KMS-11 (cell line): ENCODE measurements around the gene GINS2.

Experiments used
- H2AFZ ChIP-seq: fragments of 200-600 bp; sonication (generic); 2 replicates; pipeline ENCODE4 v1.6.1; 2016; ENCODE audit warnings: antibody characterized with exemption, mixed run types, low read depth
- H3K27ac ChIP-seq: fragments of 200-600 bp; sonication (generic); 2 replicates; pipeline ENCODE4 v1.6.1; 2016; ENCODE audit warnings: mild to moderate bottlenecking, mixed run types
- H3K27me3 ChIP-seq: fragments of 200-600 bp; sonication (generic); 2 replicates; pipeline ENCODE4 v1.6.1; 2017; ENCODE audit warnings: mild to moderate bottlenecking, low read depth, mixed run types, moderate library complexity; ENCODE audit not compliant: insufficient read depth
- H3K36me3 ChIP-seq: fragments of 200-600 bp; sonication (generic); 2 replicates; pipeline ENCODE4 v1.6.1; 2017; ENCODE audit warnings: mild to moderate bottlenecking, mixed run types; ENCODE audit not compliant: insufficient read depth
- H3K4me1 ChIP-seq: fragments of 200-600 bp; sonication (generic); 2 replicates; pipeline ENCODE4 v1.6.1; 2016; ENCODE audit warnings: mild to moderate bottlenecking, low read depth, mixed run types; ENCODE audit not compliant: poor library complexity, severe bottlenecking
- H3K4me2 ChIP-seq: fragments of 200-600 bp; sonication (generic); 2 replicates; pipeline ENCODE4 v1.7.0; 2016; ENCODE audit warnings: mild to moderate bottlenecking, mixed run types
- H3K4me3 ChIP-seq: fragments of 200-600 bp; sonication (generic); IDR thresholded peaks from 2 replicates; pipeline ENCODE4 v1.6.1; 2017; ENCODE audit warnings: low read depth, low read length, mixed read lengths; ENCODE audit not compliant: insufficient read depth
- H3K79me2 ChIP-seq: fragments of 200-600 bp; sonication (generic); 2 replicates; pipeline ENCODE4 v1.6.1; 2016; ENCODE audit warnings: low read depth, mixed run types; ENCODE audit not compliant: insufficient read depth
- H3K9ac ChIP-seq: fragments of 200-600 bp; sonication (generic); 2 replicates; pipeline ENCODE4 v1.6.1; 2016; ENCODE audit warnings: mild to moderate bottlenecking, mixed run types
- H4K20me1 ChIP-seq: fragments of 200-600 bp; sonication (generic); 2 replicates; pipeline ENCODE4 v1.6.1; 2016; ENCODE audit warnings: mild to moderate bottlenecking, mixed run types; ENCODE audit not compliant: insufficient read depth
- TF ChIP-seq, protein P1 (sequence below): fragments of 200-600 bp; sonication (generic); conservative IDR thresholded peaks from 2 replicates; pipeline ENCODE4 v1.6.1; 2017; ENCODE audit warnings: low read depth, mild to moderate bottlenecking, antibody characterized with exemption, low read length, moderate library complexity, mixed read lengths

The GINS2 gene

DNA sequence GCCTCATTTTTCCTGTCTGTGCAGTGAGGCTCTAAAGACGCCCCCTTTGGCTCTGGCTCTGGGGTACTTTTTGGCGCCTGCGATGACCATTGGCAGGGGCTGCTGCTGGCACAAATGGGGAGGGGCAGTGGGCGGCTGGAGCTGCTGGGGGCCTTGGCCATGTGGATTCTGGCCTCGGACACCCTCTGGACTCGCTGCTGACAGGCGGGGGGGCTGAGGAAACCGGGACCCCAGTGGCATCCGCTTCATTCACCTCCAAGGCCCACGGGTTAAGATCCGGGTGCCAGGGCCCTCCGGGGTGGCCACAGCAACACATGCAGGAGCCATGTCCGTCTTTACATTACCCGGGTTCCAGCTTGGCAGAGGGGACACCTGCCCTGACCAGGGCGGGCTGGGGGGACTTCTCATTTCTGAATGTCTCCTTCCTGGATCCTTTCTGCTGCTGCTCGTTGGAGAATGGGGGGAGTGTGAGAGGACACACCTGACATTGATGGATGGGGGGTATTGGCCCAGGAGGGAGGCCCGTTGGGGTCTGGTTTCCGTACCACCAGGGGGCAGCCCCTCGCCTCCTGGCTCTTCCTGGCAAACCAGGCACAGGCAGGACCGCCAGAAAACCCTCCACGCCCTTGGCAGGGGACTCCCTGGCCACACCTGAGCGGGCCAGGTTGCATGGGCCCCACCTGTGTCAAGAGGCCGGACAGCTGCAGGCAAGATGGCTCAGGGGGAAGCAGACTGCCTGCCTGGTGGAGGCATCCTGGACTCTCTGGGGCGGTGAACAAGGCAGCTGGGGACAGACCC lies 53.8 kb downstream of the GINS2 start:
- no peak overlapping the region for H2AFZ ChIP-seq
- no peaks in the 10 kb centered on the region for H4K20me1 ChIP-seq
- no peak overlapping the region for H3K27ac ChIP-seq
- H3K9ac ChIP-seq, result no peak overlapping the region
- TF ChIP-seq, protein P1, sequence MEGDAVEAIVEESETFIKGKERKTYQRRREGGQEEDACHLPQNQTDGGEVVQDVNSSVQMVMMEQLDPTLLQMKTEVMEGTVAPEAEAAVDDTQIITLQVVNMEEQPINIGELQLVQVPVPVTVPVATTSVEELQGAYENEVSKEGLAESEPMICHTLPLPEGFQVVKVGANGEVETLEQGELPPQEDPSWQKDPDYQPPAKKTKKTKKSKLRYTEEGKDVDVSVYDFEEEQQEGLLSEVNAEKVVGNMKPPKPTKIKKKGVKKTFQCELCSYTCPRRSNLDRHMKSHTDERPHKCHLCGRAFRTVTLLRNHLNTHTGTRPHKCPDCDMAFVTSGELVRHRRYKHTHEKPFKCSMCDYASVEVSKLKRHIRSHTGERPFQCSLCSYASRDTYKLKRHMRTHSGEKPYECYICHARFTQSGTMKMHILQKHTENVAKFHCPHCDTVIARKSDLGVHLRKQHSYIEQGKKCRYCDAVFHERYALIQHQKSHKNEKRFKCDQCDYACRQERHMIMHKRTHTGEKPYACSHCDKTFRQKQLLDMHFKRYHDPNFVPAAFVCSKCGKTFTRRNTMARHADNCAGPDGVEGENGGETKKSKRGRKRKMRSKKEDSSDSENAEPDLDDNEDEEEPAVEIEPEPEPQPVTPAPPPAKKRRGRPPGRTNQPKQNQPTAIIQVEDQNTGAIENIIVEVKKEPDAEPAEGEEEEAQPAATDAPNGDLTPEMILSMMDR, result no peak
- H3K4me2 ChIP-seq, result no peak overlapping the region
- no peaks in the 10 kb centered on the region for H3K36me3 ChIP-seq
- H3K27me3 ChIP-seq, result no peaks in the 10 kb centered on the region
- H3K4me3 ChIP-seq, result no peak overlapping the region
- no peaks in the 10 kb centered on the region for H3K4me1 ChIP-seq
- peaks cover 21% of the 10 kb centered on the region; the same call in 1 of the 2 replicates for H3K79me2 ChIP-seq

DNA sequence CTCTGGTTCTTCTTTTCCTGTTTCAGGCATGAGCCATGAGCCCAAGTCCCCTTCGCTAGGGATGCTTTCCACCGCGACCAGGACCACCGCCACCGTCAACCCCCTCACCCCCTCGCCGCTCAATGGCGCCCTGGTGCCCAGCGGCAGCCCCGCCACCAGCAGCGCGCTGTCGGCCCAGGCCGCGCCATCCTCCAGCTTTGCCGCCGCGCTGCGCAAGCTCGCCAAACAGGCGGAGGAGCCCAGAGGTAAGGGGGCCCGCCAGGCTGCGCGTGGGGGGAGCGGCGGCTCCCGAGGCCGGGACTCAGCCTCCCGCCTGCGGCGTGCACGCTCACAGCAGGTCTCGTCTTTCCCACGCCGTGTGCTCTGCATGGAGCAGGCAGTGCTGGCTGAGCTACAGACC lies 54.9 kb downstream of the GINS2 start:
- H3K4me3 ChIP-seq, result no peak overlapping the region
- TF ChIP-seq, protein P1, result no peak
- H3K36me3 ChIP-seq, result no peaks in the 10 kb centered on the region
- H3K27ac ChIP-seq, result no peak overlapping the region
- H4K20me1 ChIP-seq, result no peaks in the 10 kb centered on the region
- no peak overlapping the region for H2AFZ ChIP-seq
- H3K79me2 ChIP-seq, result peaks cover 26% of the 10 kb centered on the region; the same call in 1 of the 2 replicates
- H3K27me3 ChIP-seq, result no peaks in the 10 kb centered on the region
- H3K9ac ChIP-seq, result no peak overlapping the region
- no peaks in the 10 kb centered on the region for H3K4me1 ChIP-seq
- H3K4me2 ChIP-seq, result no peak overlapping the region

DNA sequence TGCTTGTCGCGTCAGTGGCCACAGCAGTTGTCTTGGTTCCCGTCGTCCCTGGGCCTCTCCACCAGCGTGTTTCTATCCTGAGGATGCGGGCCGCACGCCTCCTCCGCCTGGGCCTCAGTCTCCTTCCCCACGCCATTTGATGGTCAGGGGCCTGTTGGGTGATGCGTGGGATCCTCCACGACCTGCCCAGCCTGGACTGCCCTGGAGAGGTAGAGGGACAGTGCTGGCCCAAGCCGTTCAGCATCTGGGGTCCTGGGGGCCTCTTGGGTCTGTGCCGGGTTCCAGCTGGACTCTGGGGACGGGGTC lies 55.4 kb downstream of the GINS2 start:
- no peaks in the 10 kb centered on the region for H3K4me1 ChIP-seq

DNA sequence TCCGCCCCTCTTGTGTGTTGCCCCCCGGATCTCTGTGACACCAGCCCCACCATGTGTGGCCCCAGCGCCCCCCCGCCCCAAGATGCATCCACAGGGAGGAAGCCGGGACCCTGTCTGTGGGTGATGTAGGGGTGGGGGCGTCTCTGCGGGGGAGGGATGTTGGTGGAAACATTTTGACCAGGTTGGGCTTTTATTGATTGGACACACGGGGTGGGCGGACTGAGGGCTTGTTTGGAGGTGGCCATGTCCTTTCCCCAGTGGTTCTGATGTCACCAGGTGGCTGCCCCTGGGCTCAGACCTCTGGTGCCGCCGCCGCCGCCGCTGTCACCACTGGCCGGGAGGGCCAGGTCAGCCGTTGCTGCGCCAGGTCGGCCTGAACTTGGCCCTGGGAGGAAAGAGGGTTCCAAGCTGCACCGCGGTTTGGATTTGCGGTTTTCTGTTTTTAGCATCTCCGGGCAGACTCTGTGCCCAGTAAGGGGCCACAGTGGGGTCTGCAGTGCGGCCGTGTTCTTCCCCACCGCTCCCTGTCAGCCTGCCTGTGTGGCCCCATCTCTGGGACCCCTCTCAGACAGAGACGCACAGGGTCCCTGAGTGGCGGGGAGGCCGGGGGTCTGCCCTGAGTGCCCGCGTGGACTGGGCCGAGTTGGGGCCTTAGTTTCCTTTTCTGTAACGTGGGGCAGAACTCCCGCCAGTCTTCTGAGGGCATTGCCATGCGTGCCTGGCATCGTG lies 55.9 kb downstream of the GINS2 start:
- Histone ChIP-seq H3K4me3 (no peak overlapping the region), H3K36me3 (no peaks in the 10 kb centered on the region), H3K27ac (no peak overlapping the region), H3K79me2 (peaks cover 26% of the 10 kb centered on the region; the same call in 1 of the 2 replicates), H3K9ac (no peak overlapping the region), H4K20me1 (no peaks in the 10 kb centered on the region), H3K27me3 (no peaks in the 10 kb centered on the region), H3K4me2 (no peak overlapping the region), H3K4me1 (no peaks in the 10 kb centered on the region), H2AFZ (no peak overlapping the region)
- TF ChIP-seq, protein P1, result no peak

More for the DNA sequence above, 55.4 kb downstream of the GINS2 start:
- TF ChIP-seq, protein P1, result no peak
- Histone ChIP-seq H3K79me2 (peaks cover 26% of the 10 kb centered on the region; the same call in 1 of the 2 replicates), H3K36me3 (no peaks in the 10 kb centered on the region), H3K27me3 (no peaks in the 10 kb centered on the region), H4K20me1 (no peaks in the 10 kb centered on the region), H3K27ac (no peak overlapping the region), H3K4me2 (no peak overlapping the region), H2AFZ (no peak overlapping the region), H3K9ac (no peak overlapping the region), H3K4me3 (no peak overlapping the region)
